ENCODE data around the gene LRRIQ4. TPM values are rescaled to one million over a fixed set of nuclear protein-coding genes. Genes with fewer than 3 reads are reported as not detected.

LRRIQ4 gene
- total RNA-seq, 2 donors from 2014 or later = not detected

DNA sequence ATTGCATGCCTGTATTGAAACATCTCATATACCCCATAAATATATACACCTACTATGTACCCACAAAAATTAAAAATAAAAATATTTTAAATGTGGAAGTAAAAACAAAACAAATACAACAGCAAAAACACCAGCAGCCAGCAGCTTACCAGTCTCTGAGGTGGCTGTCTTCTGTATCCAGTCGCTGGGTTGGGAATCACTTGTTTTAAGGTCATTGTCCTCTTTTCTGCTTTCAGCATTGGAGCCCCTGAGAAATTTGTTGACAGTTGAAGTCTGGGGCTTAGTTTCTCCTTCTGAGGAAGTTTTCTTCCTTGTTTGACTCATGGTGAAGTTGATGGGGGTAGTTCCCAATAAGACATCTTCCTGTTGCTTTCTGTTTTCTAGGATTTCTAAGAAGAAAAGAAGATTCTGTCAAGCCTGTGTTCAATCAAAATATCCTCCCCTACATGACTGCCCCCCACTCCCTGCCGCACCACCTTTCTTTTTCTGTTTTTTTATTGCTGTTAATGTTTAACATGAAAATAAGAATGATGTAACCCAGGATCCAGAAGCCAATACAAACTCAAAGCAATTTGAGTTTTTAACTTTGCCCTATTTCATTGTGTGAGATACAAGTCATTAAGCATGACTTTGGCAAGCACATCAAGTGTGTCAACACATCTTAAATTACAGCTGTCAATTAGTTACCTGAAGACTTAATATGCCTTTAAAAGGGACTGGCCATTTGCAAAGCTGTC lies 57.0 kb downstream of the LRRIQ4 start, which contains the start of gene LRRC31:
Gene LRRC31 (minus strand): TSS at position 452 of the 737 bp plus-strand sequence. CDS start 128 bp downstream, at position 324.
- WGBS, 2 donors = 44 to 60% methylated on average over 2 of the region's 2 CpGs
- Histone ChIP-seq H3K4me3 (no peak within 1 kb of the TSS), H3K9me3 (no peaks in the 10 kb centered on the region), H3K36me3 (replicated peaks in 1 of 2; ENCODE audit: insufficient read depth in 1 of 2, low read depth in 2 of 2) (no peaks in the 10 kb centered on the region), H3K27me3 (no peaks in the 10 kb centered on the region), H3K4me1 (peaks cover 10% of the 10 kb centered on the region), H3K27ac (no peak within 1 kb of the TSS)
- no peak for DNase-seq
- intact Hi-C loops (cut with DNase I) = no loop called here
- TF ChIP-seq, protein P1, sequence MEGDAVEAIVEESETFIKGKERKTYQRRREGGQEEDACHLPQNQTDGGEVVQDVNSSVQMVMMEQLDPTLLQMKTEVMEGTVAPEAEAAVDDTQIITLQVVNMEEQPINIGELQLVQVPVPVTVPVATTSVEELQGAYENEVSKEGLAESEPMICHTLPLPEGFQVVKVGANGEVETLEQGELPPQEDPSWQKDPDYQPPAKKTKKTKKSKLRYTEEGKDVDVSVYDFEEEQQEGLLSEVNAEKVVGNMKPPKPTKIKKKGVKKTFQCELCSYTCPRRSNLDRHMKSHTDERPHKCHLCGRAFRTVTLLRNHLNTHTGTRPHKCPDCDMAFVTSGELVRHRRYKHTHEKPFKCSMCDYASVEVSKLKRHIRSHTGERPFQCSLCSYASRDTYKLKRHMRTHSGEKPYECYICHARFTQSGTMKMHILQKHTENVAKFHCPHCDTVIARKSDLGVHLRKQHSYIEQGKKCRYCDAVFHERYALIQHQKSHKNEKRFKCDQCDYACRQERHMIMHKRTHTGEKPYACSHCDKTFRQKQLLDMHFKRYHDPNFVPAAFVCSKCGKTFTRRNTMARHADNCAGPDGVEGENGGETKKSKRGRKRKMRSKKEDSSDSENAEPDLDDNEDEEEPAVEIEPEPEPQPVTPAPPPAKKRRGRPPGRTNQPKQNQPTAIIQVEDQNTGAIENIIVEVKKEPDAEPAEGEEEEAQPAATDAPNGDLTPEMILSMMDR (IDR thresholded peaks at IDR 0.05) = no peak
- no peak for TF ChIP-seq POLR2A (IDR thresholded peaks at IDR 0.05)
- no peak for ATAC-seq

DNA sequence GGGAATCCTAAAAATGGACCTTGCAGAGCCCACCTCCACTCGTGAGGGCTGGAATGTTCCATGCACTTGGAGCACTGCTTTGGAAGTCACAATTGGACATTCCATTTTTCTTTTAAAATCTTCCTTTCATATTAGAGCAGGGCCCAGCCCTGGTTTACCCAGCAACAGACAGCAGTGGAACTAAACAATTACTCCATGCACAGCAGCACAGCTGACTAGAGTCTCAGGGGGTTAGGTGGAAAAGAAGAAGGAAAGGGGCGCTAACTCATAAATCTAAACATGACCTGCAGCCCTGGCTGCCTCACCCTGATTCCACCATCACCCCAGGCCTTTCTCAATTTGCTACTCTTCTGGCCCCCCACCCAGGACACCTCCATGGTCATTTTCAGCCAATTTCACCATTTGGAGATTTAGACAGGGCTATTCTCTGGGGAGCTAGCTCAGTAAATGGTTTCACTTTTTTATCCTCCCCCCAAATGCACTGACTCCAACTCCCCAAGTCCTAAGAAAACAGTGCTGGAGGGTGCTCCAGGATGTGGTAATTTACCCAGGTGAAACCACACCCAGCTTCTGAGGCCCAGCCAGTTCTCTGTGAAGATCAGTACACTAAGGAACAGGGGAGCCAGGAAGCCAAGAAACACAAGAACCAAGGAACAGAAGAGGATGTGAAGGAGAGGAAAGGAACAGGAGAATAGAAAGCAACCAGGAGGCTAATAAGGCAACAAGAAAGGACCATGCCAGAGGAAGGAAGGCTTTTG lies 58.6 kb downstream of the LRRIQ4 start:
- DNase-seq (no peak), ATAC-seq (no peak)
- peaks cover 10% of the 10 kb centered on the region for H3K4me1 ChIP-seq
- H3K4me3 ChIP-seq = no peak overlapping the region
- no peaks in the 10 kb centered on the region for H3K27me3 ChIP-seq
- intact Hi-C loops (cut with DNase I) = no loop called here
- H3K27ac ChIP-seq = no peak overlapping the region
- no peaks in the 10 kb centered on the region for H3K9me3 ChIP-seq
- TF ChIP-seq POLR2A (IDR thresholded peaks at IDR 0.05) = no peak
- TF ChIP-seq, protein P1 (IDR thresholded peaks at IDR 0.05) = no peak
- 86 to 94% methylated on average over 2 of the region's 2 CpGs for WGBS, 2 donors
- no peaks in the 10 kb centered on the region for H3K36me3 ChIP-seq (replicated peaks in 1 of 2; ENCODE audit: insufficient read depth in 1 of 2, low read depth in 2 of 2)

DNA sequence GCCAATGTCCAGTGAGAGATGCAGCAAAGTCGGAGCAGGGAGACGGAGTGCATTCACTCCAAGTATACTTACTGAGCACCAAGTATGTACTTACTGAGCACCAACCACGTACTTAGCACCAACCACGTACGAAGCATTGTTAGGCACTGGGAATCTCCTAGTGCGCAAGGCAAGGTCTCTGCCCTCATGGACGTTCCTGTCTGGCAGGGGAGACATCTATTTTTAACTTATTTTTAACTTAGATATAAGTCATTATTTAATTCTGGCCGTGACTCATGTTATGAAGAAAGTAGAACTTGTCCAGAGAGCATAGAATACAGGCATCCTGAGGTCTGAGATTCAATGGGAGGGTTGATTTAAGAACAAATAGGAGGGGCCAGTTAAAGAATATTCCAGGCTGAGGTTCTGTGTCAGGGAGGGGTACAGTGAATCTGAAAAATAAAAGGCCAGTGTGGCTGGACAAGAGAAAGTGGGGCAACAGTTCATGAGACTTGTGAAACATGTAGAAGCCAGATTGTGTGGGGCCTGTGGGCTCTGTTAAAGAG lies 66.4 kb downstream of the LRRIQ4 start:
- Histone ChIP-seq H3K27ac (no peak overlapping the region), H3K4me3 (no peak overlapping the region), H3K9me3 (no peaks in the 10 kb centered on the region), H3K36me3 (replicated peaks in 1 of 2; ENCODE audit: insufficient read depth in 1 of 2, low read depth in 2 of 2) (no peaks in the 10 kb centered on the region), H3K4me1 (no peaks in the 10 kb centered on the region), H3K27me3 (no peaks in the 10 kb centered on the region)
- TF ChIP-seq POLR2A (IDR thresholded peaks at IDR 0.05) = no peak
- TF ChIP-seq, protein P1 (IDR thresholded peaks at IDR 0.05) = no peak
- 75 to 77% methylated on average over 8 of the region's 8 CpGs for WGBS, 2 donors
- no peak for ATAC-seq
- intact Hi-C loops (cut with DNase I) = no loop called here
- no peak for DNase-seq

DNA sequence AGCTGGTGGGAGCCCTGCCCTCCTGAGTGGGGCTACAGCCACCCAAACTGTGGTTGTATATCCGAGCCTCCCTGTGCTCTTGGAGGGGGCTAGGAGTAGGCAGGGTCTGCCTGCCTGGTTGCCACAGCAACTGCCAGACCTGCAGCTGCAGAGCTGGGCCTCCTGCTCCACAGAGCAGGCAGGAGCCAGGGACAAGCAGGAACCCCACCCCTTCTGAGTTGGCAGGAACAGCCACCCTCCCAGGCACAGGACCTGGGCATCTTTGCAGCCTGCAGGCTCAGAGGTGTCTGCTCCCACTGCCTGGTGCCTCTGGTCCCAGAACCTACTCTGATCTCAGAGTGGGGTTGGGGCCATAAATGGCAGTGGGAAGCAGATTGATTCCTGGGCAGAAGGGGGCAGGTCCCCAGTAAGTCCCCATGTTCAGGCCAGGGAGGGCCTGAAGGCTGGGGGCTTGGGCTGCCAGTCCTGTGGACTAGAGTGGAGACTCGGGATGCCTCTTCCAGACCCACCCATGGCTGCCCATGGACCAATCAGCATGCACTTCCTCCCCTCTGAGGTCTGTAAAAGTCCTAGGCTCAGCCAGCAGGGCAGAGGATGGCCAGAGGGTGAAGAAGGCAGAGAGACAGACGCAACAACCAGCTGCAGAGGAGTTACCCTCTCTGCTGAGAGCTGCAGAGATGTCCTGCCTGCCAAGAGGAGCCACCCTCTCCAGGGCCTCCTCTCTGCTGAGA lies 67.3 kb downstream of the LRRIQ4 start:
- intact Hi-C loops (cut with DNase I) = no loop called here
- Histone ChIP-seq H3K36me3 (replicated peaks in 1 of 2; ENCODE audit: insufficient read depth in 1 of 2, low read depth in 2 of 2) (no peaks in the 10 kb centered on the region), H3K4me1 (no peaks in the 10 kb centered on the region), H3K27me3 (no peaks in the 10 kb centered on the region), H3K27ac (no peak overlapping the region), H3K9me3 (no peaks in the 10 kb centered on the region), H3K4me3 (no peak overlapping the region)
- ATAC-seq (no peak), DNase-seq (no peak)
- TF ChIP-seq, protein P1 (IDR thresholded peaks at IDR 0.05) = no peak
- TF ChIP-seq POLR2A (IDR thresholded peaks at IDR 0.05) = no peak
- WGBS, 2 donors = 66 to 80% methylated on average over 2 to 3 of the region's 3 CpGs

Measured in body of pancreas (tissue), 4 donors.